MCF 10A (cell line): ENCODE data around the gene TUBA4B. TPM values are rescaled to one million over a fixed set of nuclear protein-coding genes. Genes with fewer than 3 reads are reported as not detected.

Source experiments
- BruUV-seq: library from RNA; stranded (reverse); fragments of 400-500 nt; replicated peaks from 2 replicates; lab custom pipeline; 2021; lab: Mats Ljungman, UMichigan
- CTCF ChIA-PET: fragments of 300-600 bp; sonication (Branson Sonifier 250); formaldehyde crosslinking; extraction: SDS; loops from one replicate; lab custom pipeline; 2021; ENCODE audit warnings: antibody characterized with exemption, inconsistent platforms; lab: Yijun Ruan, JAX
- POLR2A ChIA-PET: fragments of 300-600, 350-650 bp; sonication (Branson Sonifier 250); formaldehyde crosslinking; extraction: SDS; loops from one replicate; lab custom pipeline; 2020; ENCODE audit warnings: antibody characterized with exemption, inconsistent platforms; lab: Yijun Ruan, JAX
- DNase-seq: peaks from one replicate; pipeline ENCODE4 v3.0.0-alpha.2; 2018; ENCODE audit not compliant: unreplicated experiment
- H3K27ac Mint-ChIP-seq: one replicate; pipeline ENCODE4 v1.8.0; 2022; ENCODE audit warnings: mild to moderate bottlenecking, low read depth, mixed read lengths; ENCODE audit not compliant: unreplicated experiment
- H3K27me3 Mint-ChIP-seq: one replicate; pipeline ENCODE4 v1.8.0; 2022; ENCODE audit warnings: mixed read lengths; ENCODE audit not compliant: insufficient read depth, unreplicated experiment
- H3K36me3 Mint-ChIP-seq: one replicate; pipeline ENCODE4 v1.8.0; 2022; ENCODE audit warnings: mild to moderate bottlenecking, moderate library complexity, mixed read lengths; ENCODE audit not compliant: insufficient read depth, unreplicated experiment
- H3K4me1 Mint-ChIP-seq: one replicate; pipeline ENCODE4 v1.8.0; 2022; ENCODE audit warnings: mixed read lengths; ENCODE audit not compliant: insufficient read depth, unreplicated experiment
- H3K4me3 Mint-ChIP-seq: one replicate; pipeline ENCODE4 v1.8.0; 2022; ENCODE audit warnings: mild to moderate bottlenecking, moderate library complexity, mixed read lengths; ENCODE audit not compliant: unreplicated experiment
- H3K9me3 Mint-ChIP-seq: one replicate; pipeline ENCODE4 v1.8.0; 2022; ENCODE audit warnings: mixed read lengths; ENCODE audit not compliant: unreplicated experiment
- intact Hi-C: fragments of 100-400 bp; cut with micrococcal nuclease; formaldehyde crosslinking; loops from 2 replicates; pipeline ENCODE4 v1.14.1; 2022
- total RNA-seq: library from RNA; stranded (reverse); gene quantifications from 2 replicates; pipeline ENCODE4 v1.2.3, GENCODE V29; 2022
- TF ChIP-seq, protein P1 (sequence below): fragments of 200-600 bp; IDR thresholded peaks from one replicate; pipeline ENCODE4 v1.8.0; 2022; ENCODE audit warnings: antibody characterized with exemption, mild to moderate bottlenecking; ENCODE audit not compliant: unreplicated experiment

The TUBA4B gene
- total RNA-seq, 1 experiment from 2014 or later = not detected

DNA sequence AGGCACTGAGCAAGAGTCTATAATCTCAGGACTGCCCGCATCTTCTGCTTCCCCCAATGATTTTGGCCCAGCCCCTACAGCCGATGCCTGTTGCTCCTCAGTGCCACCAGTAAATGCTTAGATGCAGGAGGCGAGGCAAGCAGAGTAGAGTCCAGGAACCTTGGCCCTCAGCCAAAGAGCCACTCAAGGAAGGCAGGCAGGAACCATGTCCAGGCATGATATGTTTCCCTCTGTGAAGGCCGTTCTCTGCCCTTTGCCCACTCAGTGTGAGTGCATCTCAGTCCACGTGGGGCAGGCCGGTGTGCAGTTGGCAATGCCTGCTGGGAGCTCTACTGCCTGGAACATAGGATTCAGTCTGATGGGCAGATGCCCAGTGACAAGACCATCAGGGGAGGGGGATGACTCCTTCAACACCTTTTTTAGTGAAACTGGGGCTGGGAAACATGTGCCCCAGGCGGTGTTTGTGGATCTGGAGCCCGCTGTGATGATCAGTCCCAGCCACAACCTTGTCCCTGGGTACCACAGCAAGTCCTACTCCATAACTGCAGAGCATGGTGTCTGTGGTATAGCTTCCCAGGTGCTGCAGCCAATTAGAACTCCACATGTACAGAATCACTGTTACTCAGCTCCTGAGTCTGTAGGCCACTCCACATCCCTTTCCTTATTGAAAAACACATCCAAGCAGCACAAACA, 16.5 kb downstream of the TUBA4B start:
- TF ChIP-seq, protein P1, sequence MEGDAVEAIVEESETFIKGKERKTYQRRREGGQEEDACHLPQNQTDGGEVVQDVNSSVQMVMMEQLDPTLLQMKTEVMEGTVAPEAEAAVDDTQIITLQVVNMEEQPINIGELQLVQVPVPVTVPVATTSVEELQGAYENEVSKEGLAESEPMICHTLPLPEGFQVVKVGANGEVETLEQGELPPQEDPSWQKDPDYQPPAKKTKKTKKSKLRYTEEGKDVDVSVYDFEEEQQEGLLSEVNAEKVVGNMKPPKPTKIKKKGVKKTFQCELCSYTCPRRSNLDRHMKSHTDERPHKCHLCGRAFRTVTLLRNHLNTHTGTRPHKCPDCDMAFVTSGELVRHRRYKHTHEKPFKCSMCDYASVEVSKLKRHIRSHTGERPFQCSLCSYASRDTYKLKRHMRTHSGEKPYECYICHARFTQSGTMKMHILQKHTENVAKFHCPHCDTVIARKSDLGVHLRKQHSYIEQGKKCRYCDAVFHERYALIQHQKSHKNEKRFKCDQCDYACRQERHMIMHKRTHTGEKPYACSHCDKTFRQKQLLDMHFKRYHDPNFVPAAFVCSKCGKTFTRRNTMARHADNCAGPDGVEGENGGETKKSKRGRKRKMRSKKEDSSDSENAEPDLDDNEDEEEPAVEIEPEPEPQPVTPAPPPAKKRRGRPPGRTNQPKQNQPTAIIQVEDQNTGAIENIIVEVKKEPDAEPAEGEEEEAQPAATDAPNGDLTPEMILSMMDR = no peak
- no peaks in the 10 kb centered on the region for H3K9me3 Mint-ChIP-seq
- no peak overlapping the region for H3K4me3 Mint-ChIP-seq
- BruUV-seq = no TSS peak
- H3K27ac Mint-ChIP-seq = peak overlapping the region; percentile 58
- ChIA-PET CTCF (interaction anchor here (0.6 to 18.2 kb wide), 5 partner anchors 8 to 414 kb away, joined by 3 to 445 read pairs (median 4); no protein-coding TSS in a partner anchor), POLR2A (interaction anchor here (0.6 to 3.1 kb wide), 6 partner anchors 9 to 51 kb away, joined by 3 to 27 read pairs (median 6); partner anchors contain the start of genes ABCB6, DNAJB2, GLB1L and STK16)
- no peaks in the 10 kb centered on the region for H3K36me3 Mint-ChIP-seq
- intact Hi-C loops = no loop called here
- H3K27me3 Mint-ChIP-seq = no peaks in the 10 kb centered on the region
- H3K4me1 Mint-ChIP-seq = peaks cover 20% of the 10 kb centered on the region
- peak; percentile 63 for DNase-seq

DNA sequence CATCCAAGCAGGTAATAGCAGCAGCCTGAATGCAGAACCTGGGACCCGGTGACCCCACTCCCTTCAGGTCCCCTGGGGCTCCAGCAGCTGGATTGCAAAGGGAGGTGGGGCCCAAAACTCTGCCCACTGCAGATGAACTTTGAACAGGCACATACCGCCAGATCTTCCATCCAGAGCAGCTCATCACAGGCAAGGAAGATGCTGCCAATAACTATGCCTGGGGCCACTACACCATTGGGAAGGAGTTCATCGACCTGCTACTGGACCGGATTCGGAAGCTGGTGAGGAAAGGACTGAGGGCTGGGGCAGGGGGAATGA, 17.0 kb downstream of the TUBA4B start:
- Mint-ChIP-seq H3K4me1 (peaks cover 24% of the 10 kb centered on the region), H3K27me3 (no peaks in the 10 kb centered on the region), H3K9me3 (no peaks in the 10 kb centered on the region), H3K36me3 (no peaks in the 10 kb centered on the region), H3K4me3 (no peak overlapping the region), H3K27ac (peak overlapping the region; percentile 58)
- no TSS peak for BruUV-seq
- TF ChIP-seq, protein P1 = no peak
- no peak for DNase-seq
- ChIA-PET POLR2A (interaction anchor here (0.6 to 3.1 kb wide), 6 partner anchors 9 to 51 kb away, joined by 3 to 27 read pairs (median 6); partner anchors contain the start of genes ABCB6, DNAJB2, GLB1L and STK16), CTCF (interaction anchor here (0.6 to 18.2 kb wide), 4 partner anchors 9 to 414 kb away, joined by 3 to 445 read pairs (median 4); no protein-coding TSS in a partner anchor)
- intact Hi-C loops = no loop called here

DNA sequence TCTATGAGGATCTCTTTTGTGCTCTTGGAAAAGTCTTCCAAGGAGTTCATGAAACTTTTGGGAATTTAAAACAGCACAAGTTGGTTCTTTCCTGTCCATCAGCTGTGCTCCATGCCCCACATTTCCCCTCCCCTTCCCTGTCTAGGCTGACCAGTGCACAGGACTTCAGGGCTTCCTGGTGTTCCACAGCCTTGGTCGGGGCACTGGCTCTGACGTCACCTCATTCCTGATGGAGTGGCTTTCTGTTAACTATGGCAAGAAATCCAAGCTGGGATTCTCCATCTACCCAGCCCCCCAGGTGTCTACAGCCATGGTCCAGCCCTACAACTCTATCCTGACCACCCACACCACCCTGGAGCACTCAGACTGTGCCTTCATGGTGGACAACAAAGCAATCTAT, 18.0 kb downstream of the TUBA4B start:
- Mint-ChIP-seq H3K27ac (no peak overlapping the region), H3K36me3 (no peaks in the 10 kb centered on the region), H3K4me1 (peaks cover 24% of the 10 kb centered on the region), H3K4me3 (no peak overlapping the region), H3K27me3 (no peaks in the 10 kb centered on the region), H3K9me3 (no peaks in the 10 kb centered on the region)
- BruUV-seq = no TSS peak
- intact Hi-C loops = no loop called here
- DNase-seq = no peak
- POLR2A ChIA-PET = interaction anchor here (1.7 to 3.1 kb wide), 2 partner anchors 18 to 21 kb away, joined by 7 to 27 read pairs; partner anchors contain the start of genes TUBA4A and TUBA4B
- TF ChIP-seq, protein P1 = no peak
- CTCF ChIA-PET = interaction anchor here (0.7 to 18.2 kb wide), 3 partner anchors 10 to 394 kb away, joined by 3 to 445 read pairs (median 4); no protein-coding TSS in a partner anchor

- CTCF ChIA-PET = interaction anchor here (0.7 to 18.2 kb wide), 2 partner anchors 24 to 202 kb away, joined by 3 to 445 read pairs; no protein-coding TSS in a partner anchor
- Mint-ChIP-seq H3K36me3 (no peaks in the 10 kb centered on the region), H3K9me3 (no peaks in the 10 kb centered on the region), H3K27me3 (no peaks in the 10 kb centered on the region), H3K4me3 (no peak overlapping the region), H3K4me1 (peaks cover 27% of the 10 kb centered on the region), H3K27ac (peak overlapping the region; percentile 91)
- BruUV-seq = no TSS peak
- intact Hi-C loops = no loop called here
- POLR2A ChIA-PET = interaction anchor here (9.7 to 10.0 kb wide), 2 partner anchors 19 kb away, joined by 170 to 263 read pairs; partner anchors contain the start of genes TUBA4A and TUBA4B
- TF ChIP-seq, protein P1 = no peak
- no peak for DNase-seq
These were observed 19.3 kb downstream of the TUBA4B start for GRCh38 chr2:219272356-219272755.
